GM23338 (cell line): ENCODE measurements around the gene ZNF69. TPM values are rescaled to one million over a fixed set of nuclear protein-coding genes. Genes with fewer than 3 reads are reported as not detected.
"Not testable (repeated sequence)": the region's sequence is repeated elsewhere in the genome, so short reads cannot be mapped to it uniquely, and the experiment has no call there.

Experiments used
- ATAC-seq: fragments of 200-7000 bp; cut with Tn5 transposase; 3 replicates; pipeline ENCODE4 v1.9.1; 2020
- DNase-seq: peaks from one replicate; pipeline ENCODE4 v3.0.0-alpha.2; 2015; ENCODE audit warnings: low spot score
- H2AFZ ChIP-seq: fragments of 200-600 bp; sonication (generic); 2 replicates; pipeline ENCODE4 v1.8.0; 2016; ENCODE audit warnings: antibody characterized with exemption, mild to moderate bottlenecking, moderate library complexity
- H3F3A ChIP-seq: fragments of 200-600 bp; sonication (generic); replicated peaks from 2 replicates; pipeline ENCODE4 v1.8.0; 2017; ENCODE audit warnings: antibody characterized with exemption, mixed run types, low read depth
- H3K27ac ChIP-seq: fragments of 200-600 bp; sonication (generic); 2 replicates; pipeline ENCODE4 v1.6.1; 2016; ENCODE audit warnings: low read depth
- H3K27me3 ChIP-seq: fragments of 200-600 bp; sonication (generic); 2 replicates; pipeline ENCODE4 v1.8.0; 2016; ENCODE audit warnings: mild to moderate bottlenecking, mixed run types, moderate library complexity; ENCODE audit not compliant: insufficient read depth
- H3K36me3 ChIP-seq: fragments of 200-600 bp; sonication (generic); 2 replicates; pipeline ENCODE4 v1.8.0; 2016; ENCODE audit warnings: mild to moderate bottlenecking; ENCODE audit not compliant: insufficient read depth
- H3K4me1 ChIP-seq: fragments of 200-600 bp; sonication (generic); 2 replicates; pipeline ENCODE4 v1.8.0; 2016; ENCODE audit warnings: mild to moderate bottlenecking, moderate library complexity; ENCODE audit not compliant: insufficient read depth
- H3K4me2 ChIP-seq: fragments of 200-600 bp; sonication (generic); 2 replicates; pipeline ENCODE4 v1.7.1; 2017; ENCODE audit warnings: mixed run types
- H3K4me3 ChIP-seq: fragments of 200-600 bp; sonication (generic); 2 replicates; pipeline ENCODE4 v1.6.1; 2016; ENCODE audit warnings: mixed run types
- H3K79me2 ChIP-seq: fragments of 200-600 bp; sonication (generic); replicated peaks from 2 replicates; pipeline ENCODE4 v1.8.0; 2017; ENCODE audit warnings: mild to moderate bottlenecking; ENCODE audit not compliant: insufficient read depth
- H3K9me2 ChIP-seq: fragments of 200-600 bp; sonication (generic); 2 replicates; pipeline ENCODE4 v1.8.0; 2017; ENCODE audit not compliant: insufficient read depth
- H4K20me1 ChIP-seq: fragments of 200-600 bp; sonication (generic); replicated peaks from 2 replicates; pipeline ENCODE4 v1.8.0; 2017; ENCODE audit warnings: mild to moderate bottlenecking; ENCODE audit not compliant: insufficient read depth
- H3K27ac Mint-ChIP-seq: 2 replicates; pipeline ENCODE4 v1.8.0; 2020; ENCODE audit warnings: inconsistent platforms, mild to moderate bottlenecking, moderate library complexity, mixed read lengths
- H3K27me3 Mint-ChIP-seq: 3 replicates; pipeline ENCODE4 v1.8.0; 2022; ENCODE audit warnings: low read depth, mild to moderate bottlenecking, moderate library complexity, mixed read lengths, inconsistent platforms; ENCODE audit not compliant: insufficient read depth, poor library complexity
- H3K36me3 Mint-ChIP-seq: 3 replicates; pipeline ENCODE4 v1.8.0; 2021; ENCODE audit warnings: low read depth, mild to moderate bottlenecking, inconsistent platforms, moderate library complexity, mixed read lengths
- H3K4me1 Mint-ChIP-seq: 3 replicates; pipeline ENCODE4 v1.8.0; 2020; ENCODE audit warnings: mild to moderate bottlenecking, inconsistent platforms, mixed read lengths
- H3K4me3 Mint-ChIP-seq: 3 replicates; pipeline ENCODE4 v1.8.0; 2021; ENCODE audit warnings: moderate library complexity, mild to moderate bottlenecking, inconsistent platforms, mixed read lengths
- H3K9me3 Mint-ChIP-seq: 3 replicates; pipeline ENCODE4 v1.8.0; 2020; ENCODE audit warnings: moderate library complexity, mild to moderate bottlenecking, inconsistent platforms, mixed read lengths
- CREB1 ChIP-seq: fragments of 250-450 bp; sonication (Bioruptor Pico); IDR thresholded peaks from 2 replicates; pipeline ENCODE4 v1.5.0; 2020; ENCODE audit warnings: low read depth, mild to moderate bottlenecking, moderate library complexity
- EZH2phosphoT487 ChIP-seq: fragments of 200-600 bp; sonication (generic); IDR thresholded peaks from one replicate; pipeline ENCODE4 v1.8.1; 2018; ENCODE audit warnings: antibody characterized with exemption; ENCODE audit not compliant: unreplicated experiment
- JUNB ChIP-seq: IDR thresholded peaks from one replicate; pipeline ENCODE4 v1.6.1; 2016; ENCODE audit warnings: antibody characterized with exemption; ENCODE audit not compliant: unreplicated experiment
- NANOG ChIP-seq: IDR thresholded peaks from 2 replicates; pipeline ENCODE4 v1.6.1; 2016; ENCODE audit warnings: antibody characterized with exemption, borderline replicate concordance
- POLR2AphosphoS5 ChIP-seq: IDR thresholded peaks from 2 replicates; pipeline ENCODE4 v1.6.1; 2016; ENCODE audit warnings: antibody characterized with exemption, low read depth
- ZNF114 ChIP-seq: fragments of 250-450 bp; sonication (Bioruptor Pico); IDR thresholded peaks from 2 replicates; pipeline ENCODE4 v1.5.0; 2020; ENCODE audit warnings: mild to moderate bottlenecking, moderate library complexity
- polyA plus RNA-seq: library from polyadenylated mRNA; unstranded; fragments of >200 nt; fragmentation: Nextera tagmentation; extraction: Ambion mirVana; gene quantifications from 2 replicates; pipeline ENCODE4 v1.2.1, GENCODE V29; 2016
- total RNA-seq: library from RNA; depleted of rRNA; stranded (reverse); fragments of >200 nt; shearing (Covaris generic); gene quantifications from 2 replicates; pipeline ENCODE4 v1.2.3, GENCODE V29; 2014
- TF ChIP-seq, protein P1 (sequence below): fragments of 250-450 bp; sonication (Bioruptor Pico); IDR thresholded peaks from 2 replicates; pipeline ENCODE4 v1.5.0; 2020; ENCODE audit warnings: mild to moderate bottlenecking, moderate library complexity

The ZNF69 gene
- total and polyA plus RNA-seq, 2 experiments from 2014 or later = 15.8 to 60.4 TPM

DNA sequence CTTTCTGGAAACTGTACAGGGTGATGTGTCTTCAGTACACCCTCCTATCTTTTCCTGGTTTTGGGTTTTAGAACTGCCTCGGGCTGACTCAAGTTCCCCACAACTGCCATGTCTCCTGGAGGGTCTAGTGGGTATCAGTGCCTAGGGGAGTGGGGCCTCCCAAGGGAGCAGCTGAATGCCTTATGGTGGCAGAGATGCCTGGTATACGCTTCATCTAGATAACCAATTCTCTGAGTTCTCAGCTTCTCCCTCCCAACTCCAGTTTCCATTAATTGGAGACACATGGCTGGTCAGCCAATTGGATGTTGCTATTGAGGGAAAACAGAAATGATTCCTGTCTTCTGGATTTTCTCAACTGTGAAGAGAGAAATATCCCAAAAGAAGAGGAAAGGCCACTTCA is 26.3 kb upstream of the ZNF69 start (continued):
- TF ChIP-seq, protein P1, sequence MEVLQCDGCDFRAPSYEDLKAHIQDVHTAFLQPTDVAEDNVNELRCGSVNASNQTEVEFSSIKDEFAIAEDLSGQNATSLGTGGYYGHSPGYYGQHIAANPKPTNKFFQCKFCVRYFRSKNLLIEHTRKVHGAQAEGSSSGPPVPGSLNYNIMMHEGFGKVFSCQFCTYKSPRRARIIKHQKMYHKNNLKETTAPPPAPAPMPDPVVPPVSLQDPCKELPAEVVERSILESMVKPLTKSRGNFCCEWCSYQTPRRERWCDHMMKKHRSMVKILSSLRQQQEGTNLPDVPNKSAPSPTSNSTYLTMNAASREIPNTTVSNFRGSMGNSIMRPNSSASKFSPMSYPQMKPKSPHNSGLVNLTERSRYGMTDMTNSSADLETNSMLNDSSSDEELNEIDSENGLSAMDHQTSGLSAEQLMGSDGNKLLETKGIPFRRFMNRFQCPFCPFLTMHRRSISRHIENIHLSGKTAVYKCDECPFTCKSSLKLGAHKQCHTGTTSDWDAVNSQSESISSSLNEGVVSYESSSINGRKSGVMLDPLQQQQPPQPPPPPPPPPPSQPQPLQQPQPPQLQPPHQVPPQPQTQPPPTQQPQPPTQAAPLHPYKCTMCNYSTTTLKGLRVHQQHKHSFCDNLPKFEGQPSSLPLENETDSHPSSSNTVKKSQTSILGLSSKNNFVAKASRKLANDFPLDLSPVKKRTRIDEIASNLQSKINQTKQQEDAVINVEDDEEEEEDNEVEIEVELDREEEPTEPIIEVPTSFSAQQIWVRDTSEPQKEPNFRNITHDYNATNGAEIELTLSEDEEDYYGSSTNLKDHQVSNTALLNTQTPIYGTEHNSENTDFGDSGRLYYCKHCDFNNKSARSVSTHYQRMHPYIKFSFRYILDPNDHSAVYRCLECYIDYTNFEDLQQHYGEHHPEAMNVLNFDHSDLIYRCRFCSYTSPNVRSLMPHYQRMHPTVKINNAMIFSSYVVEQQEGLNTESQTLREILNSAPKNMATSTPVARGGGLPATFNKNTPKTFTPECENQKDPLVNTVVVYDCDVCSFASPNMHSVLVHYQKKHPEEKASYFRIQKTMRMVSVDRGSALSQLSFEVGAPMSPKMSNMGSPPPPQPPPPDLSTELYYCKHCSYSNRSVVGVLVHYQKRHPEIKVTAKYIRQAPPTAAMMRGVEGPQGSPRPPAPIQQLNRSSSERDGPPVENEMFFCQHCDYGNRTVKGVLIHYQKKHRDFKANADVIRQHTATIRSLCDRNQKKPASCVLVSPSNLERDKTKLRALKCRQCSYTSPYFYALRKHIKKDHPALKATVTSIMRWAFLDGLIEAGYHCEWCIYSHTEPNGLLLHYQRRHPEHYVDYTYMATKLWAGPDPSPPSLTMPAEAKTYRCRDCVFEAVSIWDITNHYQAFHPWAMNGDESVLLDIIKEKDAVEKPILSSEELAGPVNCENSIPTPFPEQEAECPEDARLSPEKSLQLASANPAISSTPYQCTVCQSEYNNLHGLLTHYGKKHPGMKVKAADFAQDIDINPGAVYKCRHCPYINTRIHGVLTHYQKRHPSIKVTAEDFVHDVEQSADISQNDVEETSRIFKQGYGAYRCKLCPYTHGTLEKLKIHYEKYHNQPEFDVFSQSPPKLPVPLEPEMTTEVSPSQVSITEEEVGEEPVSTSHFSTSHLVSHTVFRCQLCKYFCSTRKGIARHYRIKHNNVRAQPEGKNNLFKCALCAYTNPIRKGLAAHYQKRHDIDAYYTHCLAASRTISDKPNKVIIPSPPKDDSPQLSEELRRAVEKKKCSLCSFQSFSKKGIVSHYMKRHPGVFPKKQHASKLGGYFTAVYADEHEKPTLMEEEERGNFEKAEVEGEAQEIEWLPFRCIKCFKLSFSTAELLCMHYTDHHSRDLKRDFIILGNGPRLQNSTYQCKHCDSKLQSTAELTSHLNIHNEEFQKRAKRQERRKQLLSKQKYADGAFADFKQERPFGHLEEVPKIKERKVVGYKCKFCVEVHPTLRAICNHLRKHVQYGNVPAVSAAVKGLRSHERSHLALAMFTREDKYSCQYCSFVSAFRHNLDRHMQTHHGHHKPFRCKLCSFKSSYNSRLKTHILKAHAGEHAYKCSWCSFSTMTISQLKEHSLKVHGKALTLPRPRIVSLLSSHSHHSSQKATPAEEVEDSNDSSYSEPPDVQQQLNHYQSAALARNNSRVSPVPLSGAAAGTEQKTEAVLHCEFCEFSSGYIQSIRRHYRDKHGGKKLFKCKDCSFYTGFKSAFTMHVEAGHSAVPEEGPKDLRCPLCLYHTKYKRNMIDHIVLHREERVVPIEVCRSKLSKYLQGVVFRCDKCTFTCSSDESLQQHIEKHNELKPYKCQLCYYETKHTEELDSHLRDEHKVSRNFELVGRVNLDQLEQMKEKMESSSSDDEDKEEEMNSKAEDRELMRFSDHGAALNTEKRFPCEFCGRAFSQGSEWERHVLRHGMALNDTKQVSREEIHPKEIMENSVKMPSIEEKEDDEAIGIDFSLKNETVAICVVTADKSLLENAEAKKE = no peak

DNA sequence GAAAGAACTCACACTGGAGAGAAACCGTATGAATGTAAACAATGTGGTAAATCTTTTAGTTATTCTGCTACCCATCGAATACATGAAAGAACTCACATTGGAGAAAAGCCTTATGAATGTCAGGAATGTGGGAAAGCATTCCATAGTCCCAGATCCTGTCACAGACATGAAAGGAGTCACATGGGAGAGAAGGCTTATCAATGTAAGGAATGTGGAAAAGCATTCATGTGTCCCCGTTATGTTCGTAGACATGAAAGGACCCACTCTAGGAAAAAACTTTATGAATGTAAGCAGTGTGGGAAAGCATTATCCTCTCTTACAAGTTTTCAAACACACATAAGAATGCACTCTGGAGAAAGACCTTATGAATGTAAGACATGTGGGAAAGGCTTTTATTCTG is 19.8 kb upstream of the ZNF69 start:
- not testable (repeated sequence) for H3K4me3 ChIP-seq

DNA sequence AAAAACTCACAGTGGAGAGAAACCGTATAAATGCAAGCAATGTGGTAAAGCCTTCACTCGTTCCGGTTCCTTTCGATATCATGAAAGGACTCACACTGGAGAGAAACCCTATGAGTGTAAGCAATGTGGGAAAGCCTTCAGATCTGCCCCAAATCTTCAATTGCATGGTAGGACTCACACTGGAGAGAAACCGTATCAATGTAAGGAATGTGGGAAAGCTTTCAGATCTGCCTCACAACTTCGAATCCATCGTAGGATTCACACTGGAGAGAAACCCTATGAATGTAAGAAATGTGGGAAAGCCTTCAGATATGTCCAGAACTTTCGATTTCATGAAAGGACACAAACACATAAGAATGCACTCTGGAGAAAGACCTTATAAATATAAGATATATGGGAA is 19.4 kb upstream of the ZNF69 start:
- Histone ChIP-seq H3K9me2 (no peaks in the 10 kb centered on the region), H4K20me1 (no peaks in the 10 kb centered on the region), H3K4me2 (no peak overlapping the region), H3K27me3 (no peaks in the 10 kb centered on the region), H3K4me3 (no peak overlapping the region), H3K4me1 (no peaks in the 10 kb centered on the region), H3K27ac (no peak overlapping the region), H2AFZ (no peak overlapping the region), H3K79me2 (no peaks in the 10 kb centered on the region), H3K36me3 (peaks cover 35% of the 10 kb centered on the region), H3F3A (no peaks in the 10 kb centered on the region)
- peaks cover 95% of the 10 kb centered on the region for H3K9me3 Mint-ChIP-seq
- H3K4me3 Mint-ChIP-seq = no peak overlapping the region
- no peak overlapping the region for H3K27ac Mint-ChIP-seq
- no peak for ATAC-seq
- H3K27me3 Mint-ChIP-seq = peaks cover 3% of the 10 kb centered on the region
- H3K4me1 Mint-ChIP-seq = no peaks in the 10 kb centered on the region
- no peak for DNase-seq
- H3K36me3 Mint-ChIP-seq = peaks cover 26% of the 10 kb centered on the region
- TF ChIP-seq POLR2AphosphoS5 = no peak
- TF ChIP-seq CREB1 = no peak
- no peak for TF ChIP-seq JUNB
- no peak for TF ChIP-seq EZH2phosphoT487
- TF ChIP-seq NANOG = no peak
- TF ChIP-seq ZNF114 (CRISPR knock-in tag) = no peak

More for the DNA sequence above, 19.8 kb upstream of the ZNF69 start:
- not testable (repeated sequence) for H3K27me3 ChIP-seq, H3K27me3 Mint-ChIP-seq, H3K4me3 Mint-ChIP-seq, H3K4me1 ChIP-seq, H3F3A ChIP-seq, H4K20me1 ChIP-seq, H3K9me2 ChIP-seq, H3K4me1 Mint-ChIP-seq, H2AFZ ChIP-seq, H3K27ac Mint-ChIP-seq, H3K27ac ChIP-seq, ATAC-seq, H3K79me2 ChIP-seq, H3K4me2 ChIP-seq
- peaks cover 35% of the 10 kb centered on the region for H3K36me3 ChIP-seq
- Mint-ChIP-seq H3K36me3 (peaks cover 26% of the 10 kb centered on the region), H3K9me3 (peaks cover 95% of the 10 kb centered on the region)
- DNase-seq = peak; percentile 24
